BE2C (cell line): ENCODE measurements around the gene BCL11A.

Experiments
- DNase-seq: peaks from one replicate; pipeline ENCODE4 v3.0.0-alpha.2; 2020
- H3K27me3 ChIP-seq: fragments of 250-450 bp; sonication (Bioruptor Pico); 2 replicates; pipeline ENCODE4 v1.5.1; 2020; ENCODE audit warnings: mild to moderate bottlenecking
- H3K36me3 ChIP-seq: fragments of 250-450 bp; sonication (Bioruptor Pico); 2 replicates; pipeline ENCODE4 v1.5.1; 2020; ENCODE audit warnings: mild to moderate bottlenecking
- H3K4me1 ChIP-seq: fragments of 250-450 bp; sonication (Bioruptor Pico); 2 replicates; pipeline ENCODE4 v1.5.1; 2020
- H3K4me3 ChIP-seq: 2 replicates; pipeline ENCODE4 v1.5.1; 2011; ENCODE audit warnings: low read depth, low read length
- H3K9me3 ChIP-seq: fragments of 250-450 bp; sonication (Bioruptor Pico); 2 replicates; pipeline ENCODE4 v1.5.1; 2020
- TF ChIP-seq, protein P1 (sequence below): IDR thresholded peaks from 2 replicates; pipeline ENCODE4 v1.5.1; 2012; ENCODE audit warnings: mild to moderate bottlenecking, low read depth, low read length

The BCL11A gene

DNA sequence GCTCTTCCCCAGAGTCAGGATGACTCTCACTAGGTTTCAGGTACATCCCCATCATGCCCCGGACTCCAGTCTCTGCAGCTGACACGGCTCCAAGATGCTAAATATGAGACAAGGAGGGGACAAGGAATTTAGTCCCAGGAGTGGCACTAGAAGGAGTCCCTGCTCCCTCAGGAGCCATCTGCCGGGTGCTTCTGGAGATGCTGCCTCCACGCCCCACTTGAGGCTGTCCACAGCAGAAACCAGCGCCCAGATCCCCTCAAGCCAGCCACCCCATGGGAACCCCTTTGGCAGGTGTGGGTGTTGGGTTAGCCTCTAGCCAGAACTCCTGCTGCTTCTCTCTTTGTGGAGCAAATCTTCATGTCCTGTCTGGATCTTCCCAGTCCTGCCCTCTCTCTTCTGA is 40.3 kb downstream of the BCL11A start:
- Histone ChIP-seq H3K9me3 (no peaks in the 10 kb centered on the region), H3K4me3 (no peak overlapping the region), H3K4me1 (no peaks in the 10 kb centered on the region), H3K27me3 (no peaks in the 10 kb centered on the region), H3K36me3 (no peaks in the 10 kb centered on the region)
- DNase-seq: no peak
- TF ChIP-seq, protein P1, sequence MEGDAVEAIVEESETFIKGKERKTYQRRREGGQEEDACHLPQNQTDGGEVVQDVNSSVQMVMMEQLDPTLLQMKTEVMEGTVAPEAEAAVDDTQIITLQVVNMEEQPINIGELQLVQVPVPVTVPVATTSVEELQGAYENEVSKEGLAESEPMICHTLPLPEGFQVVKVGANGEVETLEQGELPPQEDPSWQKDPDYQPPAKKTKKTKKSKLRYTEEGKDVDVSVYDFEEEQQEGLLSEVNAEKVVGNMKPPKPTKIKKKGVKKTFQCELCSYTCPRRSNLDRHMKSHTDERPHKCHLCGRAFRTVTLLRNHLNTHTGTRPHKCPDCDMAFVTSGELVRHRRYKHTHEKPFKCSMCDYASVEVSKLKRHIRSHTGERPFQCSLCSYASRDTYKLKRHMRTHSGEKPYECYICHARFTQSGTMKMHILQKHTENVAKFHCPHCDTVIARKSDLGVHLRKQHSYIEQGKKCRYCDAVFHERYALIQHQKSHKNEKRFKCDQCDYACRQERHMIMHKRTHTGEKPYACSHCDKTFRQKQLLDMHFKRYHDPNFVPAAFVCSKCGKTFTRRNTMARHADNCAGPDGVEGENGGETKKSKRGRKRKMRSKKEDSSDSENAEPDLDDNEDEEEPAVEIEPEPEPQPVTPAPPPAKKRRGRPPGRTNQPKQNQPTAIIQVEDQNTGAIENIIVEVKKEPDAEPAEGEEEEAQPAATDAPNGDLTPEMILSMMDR: no peak

DNA sequence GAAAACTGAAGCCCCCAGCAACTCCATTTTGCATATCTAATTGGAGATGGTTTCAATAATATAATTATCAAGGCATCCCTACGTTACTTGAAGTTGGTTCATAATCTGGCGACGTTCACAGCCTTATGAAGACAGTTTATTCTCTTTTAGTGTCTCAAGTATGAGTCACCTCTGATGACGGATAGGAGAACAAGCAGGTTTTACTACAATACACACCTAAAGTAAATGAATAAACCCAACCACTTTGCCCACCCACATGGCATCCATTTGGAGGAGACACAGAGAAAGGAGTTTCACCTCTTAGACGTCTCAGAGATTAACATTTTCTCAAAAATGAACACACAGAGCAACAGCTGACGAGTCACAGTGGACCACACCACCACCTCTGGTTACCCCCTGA is 40.8 kb downstream of the BCL11A start:
- H3K27me3 ChIP-seq: no peaks in the 10 kb centered on the region
- no peaks in the 10 kb centered on the region for H3K9me3 ChIP-seq
- H3K36me3 ChIP-seq: no peaks in the 10 kb centered on the region
- TF ChIP-seq, protein P1: no peak
- no peaks in the 10 kb centered on the region for H3K4me1 ChIP-seq
- no peak overlapping the region for H3K4me3 ChIP-seq
- DNase-seq: no peak

DNA sequence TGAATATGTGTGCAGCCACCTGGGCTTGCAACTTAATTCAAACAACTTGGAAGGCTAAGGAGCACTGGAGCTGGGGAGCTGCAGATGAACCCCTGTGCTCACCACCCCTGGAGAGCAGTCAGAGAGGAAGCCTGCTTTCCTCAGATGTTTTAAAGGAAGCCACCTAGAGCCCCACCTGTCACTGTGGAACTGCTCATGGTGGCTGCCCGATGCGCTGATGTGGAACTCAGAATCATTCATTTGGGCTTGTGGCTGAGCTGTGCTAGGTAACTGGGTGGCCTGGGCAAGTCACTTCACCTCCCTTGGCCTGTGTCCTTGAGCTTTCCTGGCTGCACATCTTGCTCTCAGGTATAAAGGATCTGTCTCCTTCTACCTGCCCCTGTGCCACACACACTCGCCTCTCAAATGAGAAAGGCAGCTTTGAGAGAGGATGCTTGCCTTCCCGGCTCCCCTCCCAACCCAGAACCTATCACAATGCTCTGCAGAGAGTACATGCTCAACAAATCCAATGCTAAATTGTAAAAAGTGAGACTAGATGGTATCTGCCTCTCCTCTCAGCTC is 41.3 kb downstream of the BCL11A start:
- Histone ChIP-seq H3K4me3 (no peak overlapping the region), H3K36me3 (no peaks in the 10 kb centered on the region)
- TF ChIP-seq, protein P1: no peak

DNA sequence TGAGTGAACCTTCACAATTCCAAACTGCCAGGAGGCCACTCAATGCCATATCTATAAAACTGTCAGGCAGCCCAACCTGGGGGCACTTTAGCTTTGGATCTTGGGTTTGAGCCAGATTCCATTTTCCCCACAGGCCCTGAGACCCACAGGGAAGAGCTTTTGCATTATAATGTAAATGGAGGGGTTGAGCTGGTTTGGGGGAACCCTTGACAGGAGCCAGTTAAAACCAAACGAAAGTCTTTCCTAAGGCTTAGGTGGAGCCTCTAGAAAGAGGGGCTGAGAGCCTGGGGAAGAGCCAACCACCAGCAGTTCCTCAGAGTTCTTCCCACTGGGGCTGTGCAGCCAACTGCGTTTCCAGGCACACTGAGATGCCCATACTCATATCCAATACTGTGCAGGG is 42.7 kb downstream of the BCL11A start:
- no peaks in the 10 kb centered on the region for H3K27me3 ChIP-seq

More for the DNA sequence above, 41.3 kb downstream of the BCL11A start:
- DNase-seq: no peak
- Histone ChIP-seq H3K4me1 (no peaks in the 10 kb centered on the region), H3K9me3 (no peaks in the 10 kb centered on the region), H3K27me3 (no peaks in the 10 kb centered on the region)

DNA sequence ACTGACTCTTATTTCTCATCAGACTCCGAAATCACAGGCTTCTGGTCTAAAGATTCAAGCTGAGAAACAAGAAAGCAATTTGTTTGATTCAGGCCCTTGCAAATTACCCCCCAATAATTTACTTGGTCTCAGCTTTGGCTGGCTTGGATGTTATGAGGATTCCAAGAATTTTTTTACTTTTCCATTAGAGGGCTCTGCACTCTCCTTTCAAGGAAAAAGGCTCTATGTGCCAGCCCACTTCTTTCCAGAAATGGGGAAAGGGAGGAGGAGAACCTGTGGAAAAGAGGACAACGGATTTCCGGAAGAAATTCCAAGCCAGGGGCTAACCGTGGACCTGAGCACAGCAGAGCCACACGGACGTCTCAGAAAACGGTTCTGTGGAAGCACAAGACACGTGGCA is 44.4 kb downstream of the BCL11A start:
- TF ChIP-seq, protein P1: no peak
- H3K4me3 ChIP-seq: no peak overlapping the region
- H3K4me1 ChIP-seq: no peaks in the 10 kb centered on the region
- DNase-seq: no peak
- no peaks in the 10 kb centered on the region for H3K27me3 ChIP-seq
- no peaks in the 10 kb centered on the region for H3K36me3 ChIP-seq
- no peaks in the 10 kb centered on the region for H3K9me3 ChIP-seq

More for the DNA sequence above, 42.7 kb downstream of the BCL11A start:
- DNase-seq: no peak
- Histone ChIP-seq H3K4me3 (no peak overlapping the region), H3K9me3 (no peaks in the 10 kb centered on the region), H3K36me3 (no peaks in the 10 kb centered on the region), H3K4me1 (no peaks in the 10 kb centered on the region)
- TF ChIP-seq, protein P1: no peak

DNA sequence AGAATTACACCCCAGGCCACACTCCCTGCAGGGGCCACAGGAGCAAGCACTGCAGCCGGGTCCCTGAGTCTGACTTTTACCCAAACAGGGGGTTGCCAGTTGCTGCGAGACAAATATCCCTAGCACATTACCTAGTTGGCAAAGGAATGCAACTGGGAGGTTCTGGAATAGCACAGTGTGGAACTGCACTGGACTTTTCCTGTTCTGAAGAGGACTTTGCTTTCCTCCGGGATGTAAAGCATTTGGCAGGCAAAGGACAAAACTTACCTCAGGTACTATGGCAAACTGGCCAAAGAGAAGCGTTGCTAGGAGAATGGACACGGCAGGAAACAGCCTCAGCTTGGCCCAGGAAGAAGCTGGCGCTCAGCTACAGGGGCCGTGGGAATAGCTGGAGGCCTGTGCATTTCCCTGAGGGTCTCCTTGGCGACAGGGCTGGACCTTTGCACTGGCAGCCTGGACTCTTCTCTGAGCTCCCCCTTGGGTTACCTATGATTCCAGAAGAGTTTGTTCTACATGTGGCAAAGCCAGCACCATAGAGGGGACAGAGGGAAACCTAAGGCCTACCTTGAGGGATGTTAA is 45.0 kb downstream of the BCL11A start:
- DNase-seq: no peak
- Histone ChIP-seq H3K9me3 (no peaks in the 10 kb centered on the region), H3K4me1 (no peaks in the 10 kb centered on the region), H3K27me3 (no peaks in the 10 kb centered on the region), H3K36me3 (no peaks in the 10 kb centered on the region), H3K4me3 (no peak overlapping the region)
- TF ChIP-seq, protein P1: no peak
